GM19328 (cell line): Measurements from ENCODE around the gene UBE3A.
"Not testable (repeated sequence)": the region's sequence is repeated elsewhere in the genome, so short reads cannot be mapped to it uniquely, and the experiment has no call there.

Source experiments
- ATAC-seq: cut with Tn5 transposase; IDR thresholded peaks from one replicate; pipeline ENCODE4 v1.9.1; 2021; ENCODE audit warnings: mild to moderate bottlenecking, moderate library complexity; ENCODE audit not compliant: unreplicated experiment

UBE3A gene

GRCh38 chr15:25438601-25439368, at the start of gene UBE3A:
UBE3A (minus strand) TSS chr15:25439024; CDS start chr15:25409107, 29,917 bp downstream.
- ATAC-seq: peak; percentile 83

- no peak for ATAC-seq
Observed at GRCh38 chr15:25487226-25487884, 48.5 kb upstream of the UBE3A start.

- no peak for ATAC-seq
Observed at GRCh38 chr15:25486051-25486450, 47.2 kb upstream of the UBE3A start.

- no peak for ATAC-seq
Observed at GRCh38 chr15:25481208-25481859, 42.5 kb upstream of the UBE3A start.

- ATAC-seq: no peak
Observed at GRCh38 chr15:25478313-25478712, 39.5 kb upstream of the UBE3A start.

GRCh38 chr15:25477816-25478215, 39.0 kb upstream of the UBE3A start:
- ATAC-seq: no peak

- no peak for ATAC-seq
Observed at GRCh38 chr15:25474251-25474650, 35.4 kb upstream of the UBE3A start.

GRCh38 chr15:25470230-25470629, 31.4 kb upstream of the UBE3A start:
- no peak for ATAC-seq

- ATAC-seq: no peak
Observed at GRCh38 chr15:25469377-25469776, 30.6 kb upstream of the UBE3A start.

- ATAC-seq: no peak
Observed at GRCh38 chr15:25468611-25469010, 29.8 kb upstream of the UBE3A start.

GRCh38 chr15:25465835-25466234, 27.0 kb upstream of the UBE3A start:
- no peak for ATAC-seq

GRCh38 chr15:25464784-25465183, 26.0 kb upstream of the UBE3A start:
- no peak for ATAC-seq

- no peak for ATAC-seq
Observed at GRCh38 chr15:25464383-25464782, 25.6 kb upstream of the UBE3A start.

GRCh38 chr15:25456196-25456595, 17.4 kb upstream of the UBE3A start:
- no peak for ATAC-seq

GRCh38 chr15:25455226-25455625, 16.4 kb upstream of the UBE3A start:
- no peak for ATAC-seq

- ATAC-seq: no peak
Observed at GRCh38 chr15:25454771-25455170, 15.9 kb upstream of the UBE3A start.

- ATAC-seq: not testable (repeated sequence)
Observed at GRCh38 chr15:25453246-25453645, 14.4 kb upstream of the UBE3A start.

- no peak for ATAC-seq
Observed at GRCh38 chr15:25451501-25451900, 12.7 kb upstream of the UBE3A start.

- ATAC-seq: no peak
Observed at GRCh38 chr15:25450163-25450562, 11.3 kb upstream of the UBE3A start.

GRCh38 chr15:25446076-25446475, 7.3 kb upstream of the UBE3A start:
- no peak for ATAC-seq

GRCh38 chr15:25445412-25445811, 6.6 kb upstream of the UBE3A start:
- no peak for ATAC-seq

- no peak for ATAC-seq
Observed at GRCh38 chr15:25441111-25441510, 2.3 kb upstream of the UBE3A start.
